Measurements from ENCODE around the gene GPD2.

Gene GPD2

GRCh38 chr2:156430980-156431358, 5.2 kb upstream of the GPD2 start (continued):
- no peak for TF ChIP-seq ZBTB49 (tag by site-specific recombination; IDR thresholded peaks at IDR 0.05; ENCODE audit: low read depth)
- TF ChIP-seq KLF7 (tag by site-specific recombination; IDR thresholded peaks at IDR 0.05; ENCODE audit: borderline replicate concordance) = no peak
- TF ChIP-seq ZNF549 (tag by site-specific recombination; IDR thresholded peaks at IDR 0.05) = no peak
- TF ChIP-seq PRDM4 (tag by site-specific recombination; IDR thresholded peaks at IDR 0.05) = peak; percentile 87
- 0 out of 2 replicates have a peak, but pooled peaks have one; percentile 27 for TF ChIP-seq KLF8 (tag by site-specific recombination; IDR thresholded peaks at IDR 0.05)
- no peak for TF ChIP-seq ZNF23 (tag by site-specific recombination; IDR thresholded peaks at IDR 0.05; ENCODE audit: borderline replicate concordance)
- no peak for TF ChIP-seq GLI4 (tag by site-specific recombination; IDR thresholded peaks at IDR 0.05)
- TF ChIP-seq ZNF221 (tag by site-specific recombination; IDR thresholded peaks at IDR 0.05; ENCODE audit: borderline replicate concordance) = no peak
- no peak for TF ChIP-seq SALL2 (tag by site-specific recombination; IDR thresholded peaks at IDR 0.05; ENCODE audit: borderline replicate concordance)
- no peak for TF ChIP-seq ZNF449 (tag by site-specific recombination; IDR thresholded peaks at IDR 0.05)
- TF ChIP-seq ZNF248 (tag by site-specific recombination; IDR thresholded peaks at IDR 0.05) = no peak
- no peak for TF ChIP-seq ZNF280D (tag by site-specific recombination; IDR thresholded peaks at IDR 0.05)
- no peak for TF ChIP-seq ZNF560 (tag by site-specific recombination; IDR thresholded peaks at IDR 0.05; ENCODE audit: borderline replicate concordance)
- TF ChIP-seq ZEB2 (tag by site-specific recombination; IDR thresholded peaks at IDR 0.05) = no peak
- TF ChIP-seq ZNF274 (IDR thresholded peaks at IDR 0.05; ENCODE audit: low read length) = no peak
- TF ChIP-seq ZNF274 (tag by site-specific recombination; IDR thresholded peaks at IDR 0.05; ENCODE audit: borderline replicate concordance) = no peak
- no peak for TF ChIP-seq ZNF621 (tag by site-specific recombination; IDR thresholded peaks at IDR 0.05)
- no peak for TF ChIP-seq ZBTB21 (tag by site-specific recombination; IDR thresholded peaks at IDR 0.05)
